Loucy (cell line): ENCODE measurements around the gene RETREG2.

Experiments used
- CTCF ChIP-seq: fragments of 200-600 bp; sonication (generic); conservative IDR thresholded peaks from 2 replicates; pipeline ENCODE4 v1.5.1; 2014; ENCODE audit warnings: mild to moderate bottlenecking, antibody characterized with exemption, low read length
- EZH2phosphoT487 ChIP-seq: fragments of 200-600 bp; IDR thresholded peaks from 2 replicates; pipeline ENCODE4 v1.6.1; 2018; ENCODE audit warnings: antibody characterized with exemption, mild to moderate bottlenecking, moderate library complexity, borderline replicate concordance

DNA sequence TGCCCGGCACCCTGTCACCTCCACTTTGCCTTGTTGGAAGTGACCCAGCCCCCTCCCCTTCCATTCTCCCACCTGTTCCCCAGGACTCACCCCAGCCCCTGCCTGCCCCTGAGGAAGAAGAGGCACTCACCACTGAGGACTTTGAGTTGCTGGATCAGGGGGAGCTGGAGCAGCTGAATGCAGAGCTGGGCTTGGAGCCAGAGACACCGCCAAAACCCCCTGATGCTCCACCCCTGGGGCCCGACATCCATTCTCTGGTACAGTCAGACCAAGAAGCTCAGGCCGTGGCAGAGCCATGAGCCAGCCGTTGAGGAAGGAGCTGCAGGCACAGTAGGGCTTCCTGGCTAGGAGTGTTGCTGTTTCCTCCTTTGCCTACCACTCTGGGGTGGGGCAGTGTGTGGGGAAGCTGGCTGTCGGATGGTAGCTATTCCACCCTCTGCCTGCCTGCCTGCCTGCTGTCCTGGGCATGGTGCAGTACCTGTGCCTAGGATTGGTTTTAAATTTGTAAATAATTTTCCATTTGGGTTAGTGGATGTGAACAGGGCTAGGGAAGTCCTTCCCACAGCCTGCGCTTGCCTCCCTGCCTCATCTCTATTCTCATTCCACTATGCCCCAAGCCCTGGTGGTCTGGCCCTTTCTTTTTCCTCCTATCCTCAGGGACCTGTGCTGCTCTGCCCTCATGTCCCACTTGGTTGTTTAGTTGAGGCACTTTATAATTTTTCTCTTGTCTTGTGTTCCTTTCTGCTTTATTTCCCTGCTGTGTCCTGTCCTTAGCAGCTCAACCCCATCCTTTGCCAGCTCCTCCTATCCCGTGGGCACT is 4.5 kb downstream of the RETREG2 start:
- TF ChIP-seq CTCF (no peak), EZH2phosphoT487 (no peak)
